ENCODE measurements around the gene TES. TPM values are rescaled to one million over a fixed set of nuclear protein-coding genes. Genes with fewer than 3 reads are reported as not detected.

TES gene
- total and polyA plus RNA-seq, 2 of the 13 experiments (the other 11 are each of a cell fraction or from before 2014, with no cell fraction given) = 21.6 to 23.0 TPM

DNA sequence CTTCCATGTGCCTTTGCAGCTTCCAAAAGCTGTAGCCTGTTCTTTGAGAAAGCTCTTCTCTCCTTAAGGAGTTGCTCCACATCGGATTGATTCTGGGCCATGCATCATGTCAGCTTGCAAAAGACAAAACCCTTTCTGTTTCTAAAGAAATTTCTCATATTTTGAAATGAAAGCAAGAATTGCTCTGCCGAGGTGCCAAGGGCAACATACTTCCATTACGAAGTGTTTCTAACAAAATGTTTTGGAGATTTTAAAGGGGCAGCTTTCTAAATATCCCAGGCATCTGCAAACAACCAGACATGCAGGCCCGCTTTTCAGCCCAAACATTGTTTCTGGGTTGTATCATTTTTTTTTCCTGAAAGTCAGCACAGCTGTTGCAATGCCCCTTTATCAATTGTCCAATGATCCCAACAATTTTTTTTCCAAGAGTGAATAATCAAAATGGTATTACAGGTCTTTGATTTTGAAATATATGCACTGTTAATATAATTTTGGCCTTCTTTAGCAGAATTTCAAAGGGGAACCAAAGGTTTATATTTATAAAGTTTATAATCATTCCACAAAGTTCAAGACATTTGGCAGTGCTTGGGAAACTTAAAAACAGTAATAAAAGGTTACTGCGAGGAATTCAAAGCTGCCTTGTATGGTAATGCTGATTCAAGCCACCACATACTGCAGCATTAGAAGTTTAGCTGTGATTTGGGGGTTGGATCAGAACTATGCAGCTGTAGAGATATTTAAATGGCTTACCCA is 61.0 kb downstream of the TES start:
- no peak for DNase-seq (ENCODE audit: low spot score)
- Histone ChIP-seq H3K27me3 (ENCODE audit: control insufficient read depth in 1 of 2, insufficient read depth in 2 of 2, low read length in 2 of 2) (no peaks in the 10 kb centered on the region), H4K20me1 (ENCODE audit: insufficient read depth, low read length) (no peaks in the 10 kb centered on the region), H2AFZ (ENCODE audit: low read length) (no peak overlapping the region), H3K36me3 (replicated peaks in 1 of 2; ENCODE audit: control insufficient read depth in 1 of 2, insufficient read depth in 2 of 2, low read length in 2 of 2) (no peaks in the 10 kb centered on the region), H3K4me2 (ENCODE audit: low read depth, low read length) (no peak overlapping the region), H3K4me3 (replicated peaks in 1 of 3; ENCODE audit: insufficient read depth in 1 of 3, low read depth in 2 of 3, low read length in 3 of 3) (no peak overlapping the region), H3K9me3 (ENCODE audit: low read length) (no peaks in the 10 kb centered on the region), H3K9ac (ENCODE audit: insufficient read depth, low read depth, low read length) (no peak overlapping the region), H3K27ac (ENCODE audit: extremely low read length, insufficient read depth, low read length) (no peak overlapping the region), H3K4me1 (ENCODE audit: insufficient read depth, low read length) (no peaks in the 10 kb centered on the region), H3K79me2 (ENCODE audit: insufficient read depth, low read length) (no peaks in the 10 kb centered on the region)
- POLR2A ChIA-PET = no interaction called here
- BruUV-seq (replicated peaks) = no TSS peak
- CTCF ChIA-PET (ENCODE audit: low intra/inter-chr PET ratio, low total read pairs) = no interaction called here
- in situ Hi-C loops (cut with HindIII; ENCODE audit: extremely low pct_ligation_motif_present, low pct_unique_long_range_greater_than_20kb) (no loop called here), intact Hi-C loops (cut with micrococcal nuclease; ENCODE audit: unreplicated experiment) (no loop called here)
- no peak for ATAC-seq
- 26% methylated on average over 5 of the region's 5 CpGs for WGBS (ENCODE audit: low lambda C conversion rate)
- no peak for FAIRE-seq
- no peak for TF ChIP-seq ZNF644 (CRISPR knock-in tag; IDR thresholded peaks at IDR 0.05; ENCODE audit: low read depth)
- TF ChIP-seq, protein P1, sequence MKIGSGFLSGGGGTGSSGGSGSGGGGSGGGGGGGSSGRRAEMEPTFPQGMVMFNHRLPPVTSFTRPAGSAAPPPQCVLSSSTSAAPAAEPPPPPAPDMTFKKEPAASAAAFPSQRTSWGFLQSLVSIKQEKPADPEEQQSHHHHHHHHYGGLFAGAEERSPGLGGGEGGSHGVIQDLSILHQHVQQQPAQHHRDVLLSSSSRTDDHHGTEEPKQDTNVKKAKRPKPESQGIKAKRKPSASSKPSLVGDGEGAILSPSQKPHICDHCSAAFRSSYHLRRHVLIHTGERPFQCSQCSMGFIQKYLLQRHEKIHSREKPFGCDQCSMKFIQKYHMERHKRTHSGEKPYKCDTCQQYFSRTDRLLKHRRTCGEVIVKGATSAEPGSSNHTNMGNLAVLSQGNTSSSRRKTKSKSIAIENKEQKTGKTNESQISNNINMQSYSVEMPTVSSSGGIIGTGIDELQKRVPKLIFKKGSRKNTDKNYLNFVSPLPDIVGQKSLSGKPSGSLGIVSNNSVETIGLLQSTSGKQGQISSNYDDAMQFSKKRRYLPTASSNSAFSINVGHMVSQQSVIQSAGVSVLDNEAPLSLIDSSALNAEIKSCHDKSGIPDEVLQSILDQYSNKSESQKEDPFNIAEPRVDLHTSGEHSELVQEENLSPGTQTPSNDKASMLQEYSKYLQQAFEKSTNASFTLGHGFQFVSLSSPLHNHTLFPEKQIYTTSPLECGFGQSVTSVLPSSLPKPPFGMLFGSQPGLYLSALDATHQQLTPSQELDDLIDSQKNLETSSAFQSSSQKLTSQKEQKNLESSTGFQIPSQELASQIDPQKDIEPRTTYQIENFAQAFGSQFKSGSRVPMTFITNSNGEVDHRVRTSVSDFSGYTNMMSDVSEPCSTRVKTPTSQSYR (CRISPR knock-in tag; IDR thresholded peaks at IDR 0.05; ENCODE audit: borderline replicate concordance) = no peak
- TF ChIP-seq, protein P2, sequence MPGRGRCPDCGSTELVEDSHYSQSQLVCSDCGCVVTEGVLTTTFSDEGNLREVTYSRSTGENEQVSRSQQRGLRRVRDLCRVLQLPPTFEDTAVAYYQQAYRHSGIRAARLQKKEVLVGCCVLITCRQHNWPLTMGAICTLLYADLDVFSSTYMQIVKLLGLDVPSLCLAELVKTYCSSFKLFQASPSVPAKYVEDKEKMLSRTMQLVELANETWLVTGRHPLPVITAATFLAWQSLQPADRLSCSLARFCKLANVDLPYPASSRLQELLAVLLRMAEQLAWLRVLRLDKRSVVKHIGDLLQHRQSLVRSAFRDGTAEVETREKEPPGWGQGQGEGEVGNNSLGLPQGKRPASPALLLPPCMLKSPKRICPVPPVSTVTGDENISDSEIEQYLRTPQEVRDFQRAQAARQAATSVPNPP (CRISPR knock-in tag; IDR thresholded peaks at IDR 0.05) = no peak
- TF ChIP-seq HOXA5 (CRISPR knock-in tag; IDR thresholded peaks at IDR 0.05) = no peak
- TF ChIP-seq, protein P3, sequence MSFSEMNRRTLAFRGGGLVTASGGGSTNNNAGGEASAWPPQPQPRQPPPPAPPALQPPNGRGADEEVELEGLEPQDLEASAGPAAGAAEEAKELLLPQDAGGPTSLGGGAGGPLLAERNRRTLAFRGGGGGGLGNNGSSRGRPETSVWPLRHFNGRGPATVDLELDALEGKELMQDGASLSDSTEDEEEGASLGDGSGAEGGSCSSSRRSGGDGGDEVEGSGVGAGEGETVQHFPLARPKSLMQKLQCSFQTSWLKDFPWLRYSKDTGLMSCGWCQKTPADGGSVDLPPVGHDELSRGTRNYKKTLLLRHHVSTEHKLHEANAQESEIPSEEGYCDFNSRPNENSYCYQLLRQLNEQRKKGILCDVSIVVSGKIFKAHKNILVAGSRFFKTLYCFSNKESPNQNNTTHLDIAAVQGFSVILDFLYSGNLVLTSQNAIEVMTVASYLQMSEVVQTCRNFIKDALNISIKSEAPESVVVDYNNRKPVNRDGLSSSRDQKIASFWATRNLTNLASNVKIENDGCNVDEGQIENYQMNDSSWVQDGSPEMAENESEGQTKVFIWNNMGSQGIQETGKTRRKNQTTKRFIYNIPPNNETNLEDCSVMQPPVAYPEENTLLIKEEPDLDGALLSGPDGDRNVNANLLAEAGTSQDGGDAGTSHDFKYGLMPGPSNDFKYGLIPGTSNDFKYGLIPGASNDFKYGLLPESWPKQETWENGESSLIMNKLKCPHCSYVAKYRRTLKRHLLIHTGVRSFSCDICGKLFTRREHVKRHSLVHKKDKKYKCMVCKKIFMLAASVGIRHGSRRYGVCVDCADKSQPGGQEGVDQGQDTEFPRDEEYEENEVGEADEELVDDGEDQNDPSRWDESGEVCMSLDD (CRISPR knock-in tag; IDR thresholded peaks at IDR 0.05; ENCODE audit: borderline replicate concordance) = no peak
- no peak for TF ChIP-seq ZNF564 (CRISPR knock-in tag; IDR thresholded peaks at IDR 0.05)
- no peak for TF ChIP-seq ATM (IDR thresholded peaks at IDR 0.05; ENCODE audit: borderline replicate concordance)
- no peak for TF ChIP-seq ZEB1 (IDR thresholded peaks at IDR 0.05; ENCODE audit: insufficient replicate concordance, low read depth)
- TF ChIP-seq, protein P4, sequence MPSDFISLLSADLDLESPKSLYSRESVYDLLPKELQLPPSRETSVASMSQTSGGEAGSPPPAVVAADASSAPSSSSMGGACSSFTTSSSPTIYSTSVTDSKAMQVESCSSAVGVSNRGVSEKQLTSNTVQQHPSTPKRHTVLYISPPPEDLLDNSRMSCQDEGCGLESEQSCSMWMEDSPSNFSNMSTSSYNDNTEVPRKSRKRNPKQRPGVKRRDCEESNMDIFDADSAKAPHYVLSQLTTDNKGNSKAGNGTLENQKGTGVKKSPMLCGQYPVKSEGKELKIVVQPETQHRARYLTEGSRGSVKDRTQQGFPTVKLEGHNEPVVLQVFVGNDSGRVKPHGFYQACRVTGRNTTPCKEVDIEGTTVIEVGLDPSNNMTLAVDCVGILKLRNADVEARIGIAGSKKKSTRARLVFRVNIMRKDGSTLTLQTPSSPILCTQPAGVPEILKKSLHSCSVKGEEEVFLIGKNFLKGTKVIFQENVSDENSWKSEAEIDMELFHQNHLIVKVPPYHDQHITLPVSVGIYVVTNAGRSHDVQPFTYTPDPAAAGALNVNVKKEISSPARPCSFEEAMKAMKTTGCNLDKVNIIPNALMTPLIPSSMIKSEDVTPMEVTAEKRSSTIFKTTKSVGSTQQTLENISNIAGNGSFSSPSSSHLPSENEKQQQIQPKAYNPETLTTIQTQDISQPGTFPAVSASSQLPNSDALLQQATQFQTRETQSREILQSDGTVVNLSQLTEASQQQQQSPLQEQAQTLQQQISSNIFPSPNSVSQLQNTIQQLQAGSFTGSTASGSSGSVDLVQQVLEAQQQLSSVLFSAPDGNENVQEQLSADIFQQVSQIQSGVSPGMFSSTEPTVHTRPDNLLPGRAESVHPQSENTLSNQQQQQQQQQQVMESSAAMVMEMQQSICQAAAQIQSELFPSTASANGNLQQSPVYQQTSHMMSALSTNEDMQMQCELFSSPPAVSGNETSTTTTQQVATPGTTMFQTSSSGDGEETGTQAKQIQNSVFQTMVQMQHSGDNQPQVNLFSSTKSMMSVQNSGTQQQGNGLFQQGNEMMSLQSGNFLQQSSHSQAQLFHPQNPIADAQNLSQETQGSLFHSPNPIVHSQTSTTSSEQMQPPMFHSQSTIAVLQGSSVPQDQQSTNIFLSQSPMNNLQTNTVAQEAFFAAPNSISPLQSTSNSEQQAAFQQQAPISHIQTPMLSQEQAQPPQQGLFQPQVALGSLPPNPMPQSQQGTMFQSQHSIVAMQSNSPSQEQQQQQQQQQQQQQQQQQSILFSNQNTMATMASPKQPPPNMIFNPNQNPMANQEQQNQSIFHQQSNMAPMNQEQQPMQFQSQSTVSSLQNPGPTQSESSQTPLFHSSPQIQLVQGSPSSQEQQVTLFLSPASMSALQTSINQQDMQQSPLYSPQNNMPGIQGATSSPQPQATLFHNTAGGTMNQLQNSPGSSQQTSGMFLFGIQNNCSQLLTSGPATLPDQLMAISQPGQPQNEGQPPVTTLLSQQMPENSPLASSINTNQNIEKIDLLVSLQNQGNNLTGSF (CRISPR knock-in tag; IDR thresholded peaks at IDR 0.05) = no peak
- no peak for TF ChIP-seq ZNF256 (CRISPR knock-in tag; conservative IDR thresholded peaks at IDR 0.05)
- no peak for TF ChIP-seq FOXO1 (CRISPR knock-in tag; IDR thresholded peaks at IDR 0.05)

Data from HepG2 (cell line).